Endodermal cell (in vitro differentiated cells): ENCODE results near the gene ACACA. TPM values are rescaled to one million over a fixed set of nuclear protein-coding genes. Genes with fewer than 3 reads are reported as not detected.

Experiments
- DNase-seq: peaks from one replicate; pipeline ENCODE4 v3.0.0-alpha.2; 2017
- H3K27ac ChIP-seq: 2 replicates; pipeline ENCODE4 v1.5.1; 2013; ENCODE audit warnings: mild to moderate bottlenecking, low read depth, low read length, moderate library complexity
- H3K27me3 ChIP-seq: 2 replicates; pipeline ENCODE4 v1.6.1; 2013; ENCODE audit warnings: mild to moderate bottlenecking, low read length, moderate library complexity; ENCODE audit not compliant: insufficient read depth, control insufficient read depth, poor library complexity, severe bottlenecking
- H3K36me3 ChIP-seq: 2 replicates; pipeline ENCODE4 v1.7.0; 2013; ENCODE audit warnings: mild to moderate bottlenecking, low read length, moderate library complexity; ENCODE audit not compliant: control insufficient read depth, insufficient read depth
- H3K4me1 ChIP-seq: one replicate; pipeline ENCODE4 v1.7.0; 2013; ENCODE audit warnings: low read length; ENCODE audit not compliant: control insufficient read depth, insufficient read depth
- H3K4me3 ChIP-seq: 2 replicates; pipeline ENCODE4 v1.5.1; 2013; ENCODE audit warnings: mild to moderate bottlenecking, low read length, moderate library complexity
- H3K9ac ChIP-seq: 2 replicates; pipeline ENCODE4 v1.6.1; 2013; ENCODE audit warnings: mild to moderate bottlenecking, low read length, moderate library complexity; ENCODE audit not compliant: poor library complexity, severe bottlenecking; ENCODE audit errors: extremely low read depth
- H3K9me3 ChIP-seq: 2 replicates; pipeline ENCODE4 v1.6.1; 2013; ENCODE audit warnings: mild to moderate bottlenecking, low read length, moderate library complexity; ENCODE audit not compliant: control insufficient read depth
- H3K27ac Mint-ChIP-seq: 2 replicates; pipeline ENCODE4 v1.8.0; 2020; ENCODE audit warnings: mixed read lengths
- H3K27me3 Mint-ChIP-seq: 2 replicates; pipeline ENCODE4 v1.8.0; 2021; ENCODE audit warnings: mild to moderate bottlenecking, mixed read lengths; ENCODE audit not compliant: insufficient read depth
- H3K36me3 Mint-ChIP-seq: 2 replicates; pipeline ENCODE4 v1.8.0; 2020; ENCODE audit warnings: low read depth, mixed read lengths
- H3K4me1 Mint-ChIP-seq: 2 replicates; pipeline ENCODE4 v1.8.0; 2020; ENCODE audit warnings: mixed read lengths
- H3K4me3 Mint-ChIP-seq: 2 replicates; pipeline ENCODE4 v1.8.0; 2020; ENCODE audit warnings: mild to moderate bottlenecking, moderate library complexity, mixed read lengths
- H3K9me3 Mint-ChIP-seq: 2 replicates; pipeline ENCODE4 v1.8.0; 2020; ENCODE audit warnings: mild to moderate bottlenecking, mixed read lengths
- WGBS, 2 experiments: methylation state at CpG; one replicate each; pipeline versions ENCODE4 v1.1.5 to v1.1.7; 2013; ENCODE audit warnings: missing lambda C conversion rate in 2 of 2, mixed read lengths in 1 of 2; ENCODE audit not compliant: insufficient coverage in 1 of 2, insufficient read length in 1 of 2; 5-methylcytosine and 5-hydroxymethylcytosine counted together
- total RNA-seq, 2 donors: library from RNA; stranded (reverse); fragmentation: NEBNext Ultra II Directional in 1 of 2; extraction: Animal tissue kit (Norgen Biotek cat#: 25700) in 1 of 2; gene quantifications; 2 replicates in 1 of 2; 3 replicates in 1 of 2; pipeline ENCODE4 v1.2.1, GENCODE V29; 2021
- TF ChIP-seq, protein P1 (sequence below): fragments of 200-600 bp; sonication (generic); conservative IDR thresholded peaks from 2 replicates; pipeline ENCODE4 v1.5.0; 2021; ENCODE audit warnings: antibody characterized with exemption, mild to moderate bottlenecking

ACACA gene
- total RNA-seq, 2 donors from 2014 or later = 66.7 to 68.6 TPM

DNA sequence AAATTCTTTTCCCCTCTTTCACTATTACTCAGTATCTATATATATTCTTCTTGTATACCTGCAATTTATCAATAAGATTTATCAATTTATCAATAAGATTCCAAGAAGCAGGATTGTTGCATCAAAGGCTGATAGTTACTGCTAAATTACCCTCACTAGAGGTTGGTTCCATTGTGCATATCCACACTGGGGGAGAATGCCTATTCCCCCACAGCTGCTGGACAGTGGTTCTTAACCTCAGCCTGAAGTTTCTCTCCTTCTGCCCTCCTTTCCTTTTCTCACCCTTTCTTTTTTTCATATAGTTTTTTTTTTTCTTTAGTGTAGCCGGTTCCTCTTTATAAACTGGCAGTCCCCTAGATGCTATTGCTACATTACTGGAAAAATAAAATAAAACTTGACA lies 24.6 kb downstream of the ACACA start:
- H3K9ac ChIP-seq = no peak overlapping the region
- no peak overlapping the region for H3K27ac ChIP-seq
- WGBS, 2 experiments = 71% methylated on average over 1 of the region's 1 CpG; no CpG with 5 or more reads in 1 of the 2 experiments
- no peak overlapping the region for H3K4me3 ChIP-seq
- H3K36me3 ChIP-seq = no peaks in the 10 kb centered on the region
- Mint-ChIP-seq H3K27me3 (peaks cover 2% of the 10 kb centered on the region), H3K36me3 (no peaks in the 10 kb centered on the region), H3K27ac (no peak overlapping the region), H3K4me1 (no peaks in the 10 kb centered on the region), H3K4me3 (no peak overlapping the region), H3K9me3 (no peaks in the 10 kb centered on the region)
- H3K9me3 ChIP-seq = no peaks in the 10 kb centered on the region
- TF ChIP-seq, protein P1, sequence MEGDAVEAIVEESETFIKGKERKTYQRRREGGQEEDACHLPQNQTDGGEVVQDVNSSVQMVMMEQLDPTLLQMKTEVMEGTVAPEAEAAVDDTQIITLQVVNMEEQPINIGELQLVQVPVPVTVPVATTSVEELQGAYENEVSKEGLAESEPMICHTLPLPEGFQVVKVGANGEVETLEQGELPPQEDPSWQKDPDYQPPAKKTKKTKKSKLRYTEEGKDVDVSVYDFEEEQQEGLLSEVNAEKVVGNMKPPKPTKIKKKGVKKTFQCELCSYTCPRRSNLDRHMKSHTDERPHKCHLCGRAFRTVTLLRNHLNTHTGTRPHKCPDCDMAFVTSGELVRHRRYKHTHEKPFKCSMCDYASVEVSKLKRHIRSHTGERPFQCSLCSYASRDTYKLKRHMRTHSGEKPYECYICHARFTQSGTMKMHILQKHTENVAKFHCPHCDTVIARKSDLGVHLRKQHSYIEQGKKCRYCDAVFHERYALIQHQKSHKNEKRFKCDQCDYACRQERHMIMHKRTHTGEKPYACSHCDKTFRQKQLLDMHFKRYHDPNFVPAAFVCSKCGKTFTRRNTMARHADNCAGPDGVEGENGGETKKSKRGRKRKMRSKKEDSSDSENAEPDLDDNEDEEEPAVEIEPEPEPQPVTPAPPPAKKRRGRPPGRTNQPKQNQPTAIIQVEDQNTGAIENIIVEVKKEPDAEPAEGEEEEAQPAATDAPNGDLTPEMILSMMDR = no peak
- H3K4me1 ChIP-seq = no peaks in the 10 kb centered on the region
- H3K27me3 ChIP-seq = no peaks in the 10 kb centered on the region
- DNase-seq = no peak

DNA sequence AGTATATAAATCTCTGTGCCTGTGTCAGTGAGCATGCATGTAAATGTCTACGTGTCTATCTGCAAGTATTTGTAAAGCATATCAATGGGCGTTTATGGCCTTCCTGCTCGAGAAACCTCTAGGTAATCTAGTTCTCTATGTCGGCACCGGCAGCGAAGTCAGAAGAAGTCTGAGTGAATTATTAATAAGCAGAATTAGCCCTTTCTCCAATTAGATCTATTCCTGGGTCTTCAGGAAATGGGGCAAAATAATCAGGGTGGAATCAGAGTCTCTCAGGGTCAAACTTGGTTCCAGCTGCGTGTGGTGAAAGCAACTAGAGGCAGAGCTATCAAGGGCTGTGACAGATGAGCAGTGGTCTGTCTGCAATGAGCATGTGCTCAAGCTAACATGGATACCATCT lies 30.9 kb downstream of the ACACA start, which contains the start of gene C17orf78:
TSS of gene C17orf78 (plus strand) at position 280 of the 400 bp plus-strand sequence. CDS start at position 388, 108 bp downstream.
- Histone ChIP-seq H3K4me1 (no peaks in the 10 kb centered on the region), H3K36me3 (no peaks in the 10 kb centered on the region), H3K9ac (no peak within 1 kb of the TSS), H3K9me3 (no peaks in the 10 kb centered on the region), H3K27me3 (no peaks in the 10 kb centered on the region), H3K27ac (no peak within 1 kb of the TSS), H3K4me3 (no peak within 1 kb of the TSS)
- TF ChIP-seq, protein P1 = no peak
- no peak for DNase-seq
- Mint-ChIP-seq H3K36me3 (no peaks in the 10 kb centered on the region), H3K4me3 (no peak within 1 kb of the TSS), H3K27me3 (peaks cover 2% of the 10 kb centered on the region), H3K4me1 (no peaks in the 10 kb centered on the region), H3K27ac (no peak within 1 kb of the TSS), H3K9me3 (no peaks in the 10 kb centered on the region)
- 85 to 91% methylated on average over 7 of the region's 7 CpGs for WGBS, 2 experiments

DNA sequence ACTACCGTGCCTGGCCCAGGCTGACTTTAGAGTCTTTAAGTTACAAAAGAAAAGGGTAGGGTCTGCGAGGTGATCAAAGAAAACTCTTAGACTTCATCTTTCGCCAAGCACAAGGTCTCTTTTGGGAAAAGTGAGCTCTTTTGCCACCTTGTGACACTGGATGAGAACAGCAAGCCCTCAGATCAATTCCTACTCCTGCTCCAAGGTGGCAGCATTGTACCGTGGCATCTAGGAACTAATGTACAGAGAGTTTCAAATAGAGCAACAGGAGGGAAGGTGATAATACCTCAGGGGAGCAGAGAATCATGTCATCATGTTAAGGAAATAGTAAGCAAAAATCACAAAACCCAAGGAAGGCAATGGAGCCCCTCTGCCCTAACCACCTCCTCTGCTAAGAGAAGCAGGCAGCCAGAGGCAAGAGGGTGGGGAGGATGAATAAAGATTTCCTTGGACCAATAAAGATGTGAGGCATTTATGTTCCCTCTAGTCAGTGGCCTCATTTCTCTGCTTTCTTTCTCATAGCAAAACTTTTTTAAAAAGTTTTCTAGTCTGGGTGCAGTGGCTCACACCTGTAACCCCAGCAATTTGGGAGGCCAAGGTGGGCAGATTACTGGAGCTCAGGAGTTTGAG lies 33.0 kb downstream of the ACACA start:
- H3K36me3 Mint-ChIP-seq = no peaks in the 10 kb centered on the region
- Histone ChIP-seq H3K4me3 (no peak overlapping the region), H3K9ac (no peak overlapping the region), H3K27me3 (no peaks in the 10 kb centered on the region), H3K36me3 (no peaks in the 10 kb centered on the region), H3K4me1 (no peaks in the 10 kb centered on the region), H3K9me3 (no peaks in the 10 kb centered on the region), H3K27ac (no peak overlapping the region)
- peak; percentile 95 for DNase-seq
- TF ChIP-seq, protein P1 = peak; percentile 99
- H3K27me3 Mint-ChIP-seq = no peaks in the 10 kb centered on the region
- H3K4me3 Mint-ChIP-seq = no peak overlapping the region
- WGBS, 2 experiments = 19 to 29% methylated on average over 3 to 4 of the region's 4 CpGs
- H3K9me3 Mint-ChIP-seq = no peaks in the 10 kb centered on the region
- H3K4me1 Mint-ChIP-seq = no peaks in the 10 kb centered on the region
- H3K27ac Mint-ChIP-seq = no peak overlapping the region
